Right hindlimb (tissue), 1 donor: ENCODE results near the gene MAMDC4.

ENCODE experiments used
- DNase-seq: peaks from one replicate; pipeline ENCODE4 v3.0.0-alpha.2; 2018

MAMDC4 gene

GRCh38 chr9:136849960-136850865 lies 1.9 kb upstream of the MAMDC4 start:
- DNase-seq: peak; percentile 40

- DNase-seq: peak; percentile 33
These were observed 1.0 kb upstream of the MAMDC4 start for GRCh38 chr9:136850866-136851775.

- DNase-seq: peak; percentile 31
These were observed 784 bp downstream of the MAMDC4 start for GRCh38 chr9:136852664-136853595.

GRCh38 chr9:136853596-136854112 lies 1.5 kb downstream of the MAMDC4 start:
- DNase-seq: no peak

GRCh38 chr9:136854113-136854841 lies 2.1 kb downstream of the MAMDC4 start:
- DNase-seq: peak; percentile 27

- DNase-seq: peak; percentile 34
These were observed 2.8 kb downstream of the MAMDC4 start for GRCh38 chr9:136854842-136855460.

GRCh38 chr9:136855461-136856078 lies 3.4 kb downstream of the MAMDC4 start:
- DNase-seq: peak; percentile 37

- no peak for DNase-seq
These were observed 3.9 kb downstream of the MAMDC4 start for GRCh38 chr9:136856079-136856476.

GRCh38 chr9:136856541-136857141 lies 4.5 kb downstream of the MAMDC4 start:
- DNase-seq: peak; percentile 24

- DNase-seq: peak; percentile 29
These were observed 5.0 kb downstream of the MAMDC4 start for GRCh38 chr9:136857166-136857565.

- DNase-seq: peak; percentile 28
These were observed 5.7 kb downstream of the MAMDC4 start for GRCh38 chr9:136857581-136858412.

- DNase-seq: peak; percentile 22
These were observed 6.3 kb downstream of the MAMDC4 start for GRCh38 chr9:136858452-136858843.

GRCh38 chr9:136858844-136859757 lies 7.0 kb downstream of the MAMDC4 start:
- peak; percentile 63 for DNase-seq

GRCh38 chr9:136860529-136860928 lies 8.4 kb downstream of the MAMDC4 start:
- DNase-seq: no peak

GRCh38 chr9:136860933-136861873 lies 9.1 kb downstream of the MAMDC4 start:
- no peak for DNase-seq

- no peak for DNase-seq
These were observed 9.8 kb downstream of the MAMDC4 start for GRCh38 chr9:136861874-136862457.
